ENCODE measurements around the gene JAZF1. TPM values are rescaled to one million over a fixed set of nuclear protein-coding genes. Genes with fewer than 3 reads are reported as not detected.

JAZF1 gene
- total RNA-seq, 1 experiment from 2014 or later = 9.1 TPM

DNA sequence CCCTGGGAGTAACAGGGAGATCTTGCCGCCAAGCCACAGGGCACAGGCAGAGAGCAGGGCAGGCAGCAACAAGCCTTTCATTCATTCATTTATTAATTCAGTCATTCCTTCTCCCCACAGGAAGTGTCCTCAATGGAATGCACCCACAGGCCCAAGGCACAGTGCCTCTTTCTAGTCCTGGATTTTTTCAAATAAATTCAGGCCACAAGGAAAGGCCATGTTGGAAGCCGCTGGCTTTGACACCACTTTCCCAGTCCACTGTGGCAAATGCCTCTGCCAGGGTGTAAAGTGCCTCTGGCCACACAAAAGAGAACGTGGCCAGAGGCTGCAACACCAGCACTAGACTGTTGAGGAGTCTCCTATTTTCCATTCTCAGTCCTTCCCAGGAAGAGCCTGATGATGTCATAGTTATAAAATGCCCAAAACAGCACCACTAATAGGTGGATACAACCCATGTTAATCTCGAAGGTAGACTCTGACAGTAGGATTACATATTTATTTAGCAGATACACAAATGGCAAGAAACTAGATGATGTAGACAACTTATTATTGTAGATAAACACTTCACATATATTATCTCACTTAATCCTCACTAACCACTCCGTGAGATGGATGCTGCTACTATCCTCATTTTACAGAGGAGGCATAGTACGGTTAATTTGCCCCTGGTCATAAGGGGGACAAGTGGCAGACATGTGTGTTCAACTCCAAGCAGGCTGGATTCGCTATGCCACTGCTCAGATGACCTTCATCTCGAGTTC lies 5.5 kb downstream of the JAZF1 start:
- H2BK5ac ChIP-seq (ENCODE audit: insufficient read length, low read length) = no peak overlapping the region
- no peak overlapping the region for H3K23ac ChIP-seq (ENCODE audit: insufficient read length, low read depth, low read length)
- TF ChIP-seq, protein P1, sequence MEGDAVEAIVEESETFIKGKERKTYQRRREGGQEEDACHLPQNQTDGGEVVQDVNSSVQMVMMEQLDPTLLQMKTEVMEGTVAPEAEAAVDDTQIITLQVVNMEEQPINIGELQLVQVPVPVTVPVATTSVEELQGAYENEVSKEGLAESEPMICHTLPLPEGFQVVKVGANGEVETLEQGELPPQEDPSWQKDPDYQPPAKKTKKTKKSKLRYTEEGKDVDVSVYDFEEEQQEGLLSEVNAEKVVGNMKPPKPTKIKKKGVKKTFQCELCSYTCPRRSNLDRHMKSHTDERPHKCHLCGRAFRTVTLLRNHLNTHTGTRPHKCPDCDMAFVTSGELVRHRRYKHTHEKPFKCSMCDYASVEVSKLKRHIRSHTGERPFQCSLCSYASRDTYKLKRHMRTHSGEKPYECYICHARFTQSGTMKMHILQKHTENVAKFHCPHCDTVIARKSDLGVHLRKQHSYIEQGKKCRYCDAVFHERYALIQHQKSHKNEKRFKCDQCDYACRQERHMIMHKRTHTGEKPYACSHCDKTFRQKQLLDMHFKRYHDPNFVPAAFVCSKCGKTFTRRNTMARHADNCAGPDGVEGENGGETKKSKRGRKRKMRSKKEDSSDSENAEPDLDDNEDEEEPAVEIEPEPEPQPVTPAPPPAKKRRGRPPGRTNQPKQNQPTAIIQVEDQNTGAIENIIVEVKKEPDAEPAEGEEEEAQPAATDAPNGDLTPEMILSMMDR (conservative IDR thresholded peaks at IDR 0.05) = no peak
- H4K5ac ChIP-seq (ENCODE audit: insufficient read length, low read depth, low read length) = no peak overlapping the region
- no peaks in the 10 kb centered on the region for H3K9me3 ChIP-seq (ENCODE audit: control insufficient read depth, low read depth, low read length)
- H4K8ac ChIP-seq (replicated peaks; ENCODE audit: insufficient read length, low read depth, low read length) = no peak overlapping the region
- no peak overlapping the region for H2AFZ ChIP-seq (ENCODE audit: low read length)
- no peak overlapping the region for H3K4me3 Mint-ChIP-seq
- H2BK15ac ChIP-seq (ENCODE audit: low read depth, low read length) = no peak overlapping the region
- no peak overlapping the region for H3K18ac ChIP-seq (ENCODE audit: insufficient read length, low read depth, low read length)
- no peak overlapping the region for H3K4me2 ChIP-seq (ENCODE audit: insufficient read depth, insufficient read length, low read length)
- no peak overlapping the region for H3K14ac ChIP-seq (ENCODE audit: insufficient read depth, low read length)
- H2BK12ac ChIP-seq (ENCODE audit: insufficient read length, low read depth, low read length) = no peak overlapping the region
- no peaks in the 10 kb centered on the region for H4K20me1 ChIP-seq (ENCODE audit: control insufficient read depth, insufficient read depth, insufficient read length)
- H4K91ac ChIP-seq (ENCODE audit: insufficient read length, low read depth, low read length) = no peak overlapping the region
- H3K36me3 Mint-ChIP-seq (ENCODE audit: insufficient read depth in 1 of 3, low read depth in 3 of 3) = no peaks in the 10 kb centered on the region
- no CpG with 5 or more reads among the region's 8 CpGs for WGBS (ENCODE audit: extremely low coverage, insufficient read length, low lambda C conversion rate)
- no peaks in the 10 kb centered on the region for H3K9me3 Mint-ChIP-seq
- no peak overlapping the region for H3K4ac ChIP-seq (ENCODE audit: low read depth, low read length)
- no peak overlapping the region for H2AK5ac ChIP-seq (ENCODE audit: insufficient read length, low read length)
- no peak overlapping the region for H3K27ac ChIP-seq (ENCODE audit: insufficient read length, low read depth, low read length)
- H3K9ac ChIP-seq (ENCODE audit: extremely low read depth, insufficient read length, low read length) = no peak overlapping the region
- no peak overlapping the region for H3K27ac Mint-ChIP-seq
- peaks cover 30 to 53% of the 10 kb centered on the region in 2 experiments for H3K4me1 Mint-ChIP-seq
- H3K4me1 ChIP-seq (ENCODE audit: insufficient read depth, low read length) = peaks cover 21% of the 10 kb centered on the region
- no peak overlapping the region for H2BK120ac ChIP-seq (ENCODE audit: low read depth, low read length, poor library complexity, severe bottlenecking)
- H2BK20ac ChIP-seq (ENCODE audit: low read depth, low read length, poor library complexity, severe bottlenecking) = no peak overlapping the region
- H3K27me3 ChIP-seq (ENCODE audit: insufficient read depth, low read length) = no peaks in the 10 kb centered on the region
- no peak overlapping the region for H3T11ph ChIP-seq (ENCODE audit: low read length)
- peaks cover 5% of the 10 kb centered on the region for H3K23me2 ChIP-seq (ENCODE audit: insufficient read length, low read depth, low read length, poor library complexity, severe bottlenecking)
- peaks cover 5% of the 10 kb centered on the region for H3K27me3 Mint-ChIP-seq (ENCODE audit: low read depth)
- peaks cover 10% of the 10 kb centered on the region; the same call in 1 of the 2 replicates for H3K79me2 ChIP-seq (ENCODE audit: insufficient read depth, low read length)
- no peak overlapping the region for H3K56ac ChIP-seq (ENCODE audit: insufficient read length, low read depth, low read length)
- H3K79me1 ChIP-seq (ENCODE audit: insufficient read depth, low read depth, low read length, poor library complexity, severe bottlenecking) = no peaks in the 10 kb centered on the region
- DNase-seq = no peak
